OCI-LY1 (cell line): ENCODE measurements around the gene TMEM101.

Source experiments
- H2AFZ ChIP-seq: fragments of 200-600 bp; sonication (generic), shearing (Covaris generic); 2 replicates; pipeline ENCODE4 v1.6.0; 2014; ENCODE audit warnings: antibody characterized with exemption, mild to moderate bottlenecking, low read length
- H3F3A ChIP-seq: fragments of 200-600 bp; sonication (generic), shearing (Covaris generic); 2 replicates; pipeline ENCODE4 v1.6.0; 2014; ENCODE audit warnings: mild to moderate bottlenecking, antibody characterized with exemption, low read length, moderate library complexity; ENCODE audit not compliant: insufficient read depth
- H3K27ac ChIP-seq: fragments of 200-600 bp; sonication (generic); 2 replicates; pipeline ENCODE4 v1.5.1; 2014; ENCODE audit warnings: low read length, mixed run types, mild to moderate bottlenecking, low read depth; ENCODE audit not compliant: poor library complexity, severe bottlenecking
- H3K27me3 ChIP-seq: fragments of 200-600 bp; sonication (generic); 2 replicates; pipeline ENCODE4 v1.6.0; 2014; ENCODE audit warnings: antibody characterized with exemption, mild to moderate bottlenecking, low read length, moderate library complexity; ENCODE audit not compliant: insufficient read depth
- H3K36me3 ChIP-seq: fragments of 200-600 bp; sonication (generic); 2 replicates; pipeline ENCODE4 v1.6.1; 2014; ENCODE audit warnings: mild to moderate bottlenecking, antibody characterized with exemption, low read length, moderate library complexity, mixed read lengths; ENCODE audit not compliant: insufficient read depth
- H3K4me1 ChIP-seq: fragments of 200-600 bp; sonication (generic); 2 replicates; pipeline ENCODE4 v1.5.1; 2014; ENCODE audit warnings: mild to moderate bottlenecking, low read length, moderate library complexity; ENCODE audit not compliant: insufficient read depth, severe bottlenecking
- H3K4me2 ChIP-seq: fragments of 200-600 bp; sonication (generic), shearing (Covaris generic); 2 replicates; pipeline ENCODE4 v1.6.1; 2014; ENCODE audit warnings: low read length
- H3K4me3 ChIP-seq: fragments of 200-600 bp; sonication (generic); 2 replicates; pipeline ENCODE4 v1.5.1; 2014; ENCODE audit warnings: low read length, low read depth, mild to moderate bottlenecking, mixed read lengths; ENCODE audit not compliant: poor library complexity, severe bottlenecking
- H3K79me2 ChIP-seq: fragments of 200-600 bp; shearing (Covaris generic); 2 replicates; pipeline ENCODE4 v1.6.1; 2016; ENCODE audit warnings: mixed run types, low read length, mixed read lengths; ENCODE audit not compliant: insufficient read depth
- H3K9ac ChIP-seq: fragments of 200-600 bp; sonication (generic), shearing (Covaris generic); 2 replicates; pipeline ENCODE4 v1.6.1; 2014; ENCODE audit warnings: mild to moderate bottlenecking, low read length, mixed read lengths
- H3K9me2 ChIP-seq: fragments of 200-600 bp; sonication (generic), shearing (Covaris generic); 2 replicates; pipeline ENCODE4 v1.6.1; 2014; ENCODE audit warnings: low read depth, mild to moderate bottlenecking, low read length, mixed read lengths
- H3K9me3 ChIP-seq: fragments of 200-600 bp; shearing (Covaris generic); 2 replicates; pipeline ENCODE4 v1.6.1; 2014; ENCODE audit warnings: low read length, mixed read lengths
- H4K20me1 ChIP-seq: fragments of 200-600 bp; sonication (generic), shearing (Covaris generic); 2 replicates; pipeline ENCODE4 v1.6.0; 2016; ENCODE audit warnings: mild to moderate bottlenecking, low read length; ENCODE audit not compliant: insufficient read depth
- EZH2 ChIP-seq: fragments of 200-600 bp; sonication (generic), shearing (Covaris generic); IDR thresholded peaks from 2 replicates; pipeline ENCODE4 v1.8.0; 2017; ENCODE audit warnings: borderline replicate concordance, mixed run types, mild to moderate bottlenecking, antibody characterized with exemption, low read length, moderate library complexity, mixed read lengths
- TF ChIP-seq, protein P1 (sequence below): fragments of 200-600 bp; sonication (generic), shearing (Covaris generic); IDR thresholded peaks from 2 replicates; pipeline ENCODE4 v1.5.1; 2017; ENCODE audit warnings: mild to moderate bottlenecking, antibody characterized with exemption, low read length, moderate library complexity, mixed read lengths

The TMEM101 gene

DNA sequence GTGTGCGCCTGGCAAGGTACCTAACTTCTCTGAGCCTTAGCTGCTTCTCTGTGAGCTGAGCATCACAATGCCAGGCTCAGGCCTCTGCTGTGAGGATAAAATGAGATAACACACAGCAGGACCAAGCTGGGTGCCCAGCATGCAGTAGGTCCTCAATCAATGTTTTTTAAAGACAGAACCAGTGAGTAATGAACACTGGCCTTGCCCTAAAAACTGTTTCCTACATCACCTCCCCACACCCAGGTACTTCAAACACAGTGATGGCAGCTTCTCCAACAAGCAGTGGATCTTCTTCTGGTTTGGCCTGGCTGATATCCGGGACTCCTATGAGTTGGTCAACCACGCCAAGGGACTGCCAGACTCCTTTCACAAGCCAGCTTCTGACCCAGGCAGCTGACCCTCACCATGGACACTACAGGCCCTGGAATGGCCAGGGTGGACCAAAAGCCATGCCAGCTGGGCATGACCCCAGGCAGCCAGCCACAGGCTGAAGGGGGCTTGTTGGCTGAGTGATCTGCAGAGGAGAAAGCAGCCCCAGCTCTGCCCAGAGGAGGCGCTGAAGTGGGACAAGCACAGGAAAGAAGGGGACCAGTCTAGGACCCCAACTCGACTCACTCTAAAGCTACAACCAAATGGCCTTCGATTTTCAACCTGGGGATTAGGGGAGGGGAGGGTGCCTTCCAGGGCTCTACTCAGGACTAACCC is 6.4 kb downstream of the TMEM101 start:
- Histone ChIP-seq H3K36me3 (no peaks in the 10 kb centered on the region), H3K9ac (peak overlapping the region; percentile 48; the same call in 1 of the 2 replicates), H3K9me2 (no peaks in the 10 kb centered on the region), H3K4me2 (peak overlapping the region; percentile 66), H3K27ac (no peak overlapping the region), H3F3A (no peaks in the 10 kb centered on the region), H2AFZ (no peak overlapping the region), H3K79me2 (no peaks in the 10 kb centered on the region), H4K20me1 (no peaks in the 10 kb centered on the region), H3K27me3 (peaks cover 5% of the 10 kb centered on the region; the same call in 1 of the 2 replicates), H3K4me3 (peak overlapping the region; percentile 61), H3K9me3 (no peaks in the 10 kb centered on the region), H3K4me1 (peaks cover 21% of the 10 kb centered on the region)
- no peak for TF ChIP-seq EZH2
- TF ChIP-seq, protein P1, sequence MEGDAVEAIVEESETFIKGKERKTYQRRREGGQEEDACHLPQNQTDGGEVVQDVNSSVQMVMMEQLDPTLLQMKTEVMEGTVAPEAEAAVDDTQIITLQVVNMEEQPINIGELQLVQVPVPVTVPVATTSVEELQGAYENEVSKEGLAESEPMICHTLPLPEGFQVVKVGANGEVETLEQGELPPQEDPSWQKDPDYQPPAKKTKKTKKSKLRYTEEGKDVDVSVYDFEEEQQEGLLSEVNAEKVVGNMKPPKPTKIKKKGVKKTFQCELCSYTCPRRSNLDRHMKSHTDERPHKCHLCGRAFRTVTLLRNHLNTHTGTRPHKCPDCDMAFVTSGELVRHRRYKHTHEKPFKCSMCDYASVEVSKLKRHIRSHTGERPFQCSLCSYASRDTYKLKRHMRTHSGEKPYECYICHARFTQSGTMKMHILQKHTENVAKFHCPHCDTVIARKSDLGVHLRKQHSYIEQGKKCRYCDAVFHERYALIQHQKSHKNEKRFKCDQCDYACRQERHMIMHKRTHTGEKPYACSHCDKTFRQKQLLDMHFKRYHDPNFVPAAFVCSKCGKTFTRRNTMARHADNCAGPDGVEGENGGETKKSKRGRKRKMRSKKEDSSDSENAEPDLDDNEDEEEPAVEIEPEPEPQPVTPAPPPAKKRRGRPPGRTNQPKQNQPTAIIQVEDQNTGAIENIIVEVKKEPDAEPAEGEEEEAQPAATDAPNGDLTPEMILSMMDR: peak; percentile 25; the same call in 1 of the 2 replicates

DNA sequence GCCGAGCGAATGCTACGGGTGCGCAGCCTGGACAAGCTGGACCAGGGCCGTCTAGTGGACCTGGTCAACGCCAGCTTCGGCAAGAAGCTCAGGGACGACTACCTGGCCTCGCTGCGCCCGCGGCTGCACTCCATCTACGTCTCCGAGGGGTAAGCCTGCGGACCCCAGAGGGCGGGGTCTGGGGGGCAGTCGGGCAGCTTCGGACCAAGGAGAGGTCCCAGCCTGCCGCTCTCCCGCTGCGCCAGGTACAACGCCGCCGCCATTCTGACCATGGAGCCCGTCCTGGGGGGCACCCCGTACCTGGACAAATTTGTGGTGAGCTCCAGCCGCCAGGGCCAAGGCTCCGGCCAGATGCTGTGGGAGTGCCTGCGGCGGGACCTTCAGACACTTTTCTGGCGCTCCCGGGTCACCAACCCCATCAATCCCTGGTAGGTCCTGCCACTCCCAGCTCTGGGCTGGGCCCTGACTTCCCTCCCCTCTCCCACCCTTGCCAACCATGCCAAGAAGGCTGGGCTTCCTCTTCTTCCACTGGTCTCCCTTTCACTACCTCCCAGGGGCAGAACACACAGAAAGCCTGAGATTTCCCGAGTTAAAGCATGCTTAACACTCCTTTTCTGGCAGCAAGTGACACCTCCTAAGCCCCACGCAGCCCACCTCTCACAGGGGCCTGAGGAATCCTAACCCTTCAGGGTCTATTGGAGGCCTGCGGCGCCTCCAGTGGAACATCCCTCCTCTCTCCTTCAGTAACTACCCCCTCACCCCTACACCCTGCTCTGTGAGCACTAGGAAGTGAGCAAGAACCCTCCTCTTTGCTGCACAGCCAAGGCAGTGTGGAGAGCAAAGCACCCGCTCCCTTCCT is 7.2 kb downstream of the TMEM101 start:
- TF ChIP-seq, protein P1: no peak
- TF ChIP-seq EZH2: no peak
- Histone ChIP-seq H3K79me2 (no peaks in the 10 kb centered on the region), H3K9me3 (no peaks in the 10 kb centered on the region), H3K4me3 (peak overlapping the region; percentile 61), H3K36me3 (no peaks in the 10 kb centered on the region), H3K27me3 (peaks cover 5% of the 10 kb centered on the region; the same call in 1 of the 2 replicates), H3F3A (no peaks in the 10 kb centered on the region), H3K4me2 (peak overlapping the region; percentile 66), H3K4me1 (peaks cover 21% of the 10 kb centered on the region), H3K9me2 (no peaks in the 10 kb centered on the region), H3K27ac (no peak overlapping the region), H2AFZ (no peak overlapping the region), H4K20me1 (no peaks in the 10 kb centered on the region), H3K9ac (peak overlapping the region; percentile 48)

DNA sequence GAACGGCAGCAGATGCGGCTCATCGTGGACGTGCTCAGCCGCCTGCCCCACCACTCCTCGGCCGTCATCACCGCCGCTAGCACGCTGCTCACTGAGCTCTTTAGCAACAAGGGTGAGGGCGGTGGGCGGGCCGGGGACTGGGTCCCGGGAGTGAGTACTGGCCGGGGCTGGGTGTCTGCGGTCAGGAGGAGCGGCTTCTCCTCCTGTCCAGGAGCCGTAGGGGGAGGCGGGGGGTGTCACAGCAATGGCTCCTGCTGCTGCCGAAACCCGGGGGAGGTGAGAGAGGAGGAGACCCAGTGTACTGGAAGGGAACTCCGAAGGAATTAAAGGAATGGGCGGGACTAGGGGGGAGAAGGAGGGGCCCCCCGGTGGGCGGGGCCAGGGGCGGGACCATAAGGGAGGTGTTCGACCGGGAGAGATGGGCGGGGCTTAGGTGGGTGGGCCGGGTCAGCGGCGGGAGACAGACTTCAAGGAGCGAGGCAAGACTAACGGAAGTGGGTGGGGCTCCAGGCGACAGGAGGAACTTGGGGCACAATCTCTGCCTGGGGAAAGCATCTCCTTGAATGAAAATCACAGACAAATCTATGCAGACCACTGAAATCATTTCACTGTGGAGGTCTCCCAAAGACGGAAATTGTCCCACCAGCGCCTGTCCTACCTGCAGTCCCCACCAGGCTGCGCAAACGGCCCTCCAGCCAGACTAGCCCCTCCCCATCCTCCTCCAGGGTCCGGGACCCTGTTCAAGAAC is 8.0 kb downstream of the TMEM101 start:
- H3K27ac ChIP-seq: no peak overlapping the region
- H3K4me3 ChIP-seq: peak overlapping the region; percentile 61
- H4K20me1 ChIP-seq: no peaks in the 10 kb centered on the region
- no peaks in the 10 kb centered on the region for H3K9me3 ChIP-seq
- H3F3A ChIP-seq: no peaks in the 10 kb centered on the region
- H3K4me1 ChIP-seq: peaks cover 21% of the 10 kb centered on the region
- H2AFZ ChIP-seq: no peak overlapping the region
- peak overlapping the region; percentile 66 for H3K4me2 ChIP-seq
- peaks cover 5% of the 10 kb centered on the region; the same call in 1 of the 2 replicates for H3K27me3 ChIP-seq
- TF ChIP-seq EZH2: no peak
- TF ChIP-seq, protein P1: peak; percentile 55; the same call in 1 of the 2 replicates
- no peaks in the 10 kb centered on the region for H3K36me3 ChIP-seq
- H3K9me2 ChIP-seq: no peaks in the 10 kb centered on the region
- no peaks in the 10 kb centered on the region for H3K79me2 ChIP-seq
- peak overlapping the region; percentile 48 for H3K9ac ChIP-seq
